Glutamatergic neuron (in vitro differentiated cells): Measurements from ENCODE around the gene ADCY4. TPM values are rescaled to one million over a fixed set of nuclear protein-coding genes. Genes with fewer than 3 reads are reported as not detected.

ENCODE experiments used
- DNase-seq: peaks from one replicate; pipeline ENCODE4 v3.0.0; 2022
- H3K27ac Mint-ChIP-seq: one replicate; pipeline ENCODE4 v1.8.0; 2020; ENCODE audit warnings: mild to moderate bottlenecking, mixed read lengths, inconsistent platforms; ENCODE audit not compliant: unreplicated experiment
- H3K27me3 Mint-ChIP-seq: one replicate; pipeline ENCODE4 v1.8.0; 2020; ENCODE audit warnings: mild to moderate bottlenecking, moderate library complexity, mixed read lengths, inconsistent platforms; ENCODE audit not compliant: unreplicated experiment
- H3K36me3 Mint-ChIP-seq: one replicate; pipeline ENCODE4 v1.8.0; 2020; ENCODE audit warnings: mild to moderate bottlenecking, mixed read lengths, inconsistent platforms; ENCODE audit not compliant: unreplicated experiment
- H3K4me1 Mint-ChIP-seq: one replicate; pipeline ENCODE4 v1.8.0; 2020; ENCODE audit warnings: mild to moderate bottlenecking, low read depth, mixed read lengths, inconsistent platforms; ENCODE audit not compliant: unreplicated experiment
- H3K4me3 Mint-ChIP-seq: one replicate; pipeline ENCODE4 v1.8.0; 2020; ENCODE audit warnings: mild to moderate bottlenecking, mixed read lengths, inconsistent platforms; ENCODE audit not compliant: unreplicated experiment
- H3K9me3 Mint-ChIP-seq: one replicate; pipeline ENCODE4 v1.8.0; 2020; ENCODE audit warnings: mild to moderate bottlenecking, moderate library complexity, mixed read lengths, inconsistent platforms; ENCODE audit not compliant: unreplicated experiment
- CTCF ChIP-seq: fragments of 200-600 bp; sonication (generic); IDR thresholded peaks from one replicate; pipeline ENCODE4 v1.5.0; 2021; ENCODE audit not compliant: partially characterized antibody, unreplicated experiment
- total RNA-seq: library from RNA; stranded (reverse); fragmentation: NEBNext Ultra II Directional; extraction: Animal tissue kit (Norgen Biotek cat#: 25700); gene quantifications from one replicate; pipeline ENCODE4 v1.2.1, GENCODE V29; 2021; ENCODE audit not compliant: unreplicated experiment

Gene ADCY4
- total RNA-seq, 1 donor from 2014 or later = not detected

GRCh38 chr14:24353559-24354481, 18.9 kb upstream of the ADCY4 start:
- no peaks in the 10 kb centered on the region for H3K36me3 Mint-ChIP-seq
- H3K27ac Mint-ChIP-seq = no peak overlapping the region
- H3K27me3 Mint-ChIP-seq = peaks cover 3% of the 10 kb centered on the region
- DNase-seq = no peak
- no peak overlapping the region for H3K4me3 Mint-ChIP-seq
- H3K9me3 Mint-ChIP-seq = no peaks in the 10 kb centered on the region
- no peaks in the 10 kb centered on the region for H3K4me1 Mint-ChIP-seq
- no peak for TF ChIP-seq CTCF

- no peak overlapping the region for H3K4me3 Mint-ChIP-seq
- peaks cover 3% of the 10 kb centered on the region for H3K27me3 Mint-ChIP-seq
- H3K4me1 Mint-ChIP-seq = no peaks in the 10 kb centered on the region
- DNase-seq = no peak
- no peaks in the 10 kb centered on the region for H3K36me3 Mint-ChIP-seq
- no peak overlapping the region for H3K27ac Mint-ChIP-seq
- H3K9me3 Mint-ChIP-seq = no peaks in the 10 kb centered on the region
- no peak for TF ChIP-seq CTCF
Measured at GRCh38 chr14:24351517-24351916, 16.6 kb upstream of the ADCY4 start.

- Mint-ChIP-seq H3K27ac (no peak overlapping the region), H3K4me3 (no peak overlapping the region), H3K27me3 (peaks cover 3% of the 10 kb centered on the region), H3K9me3 (no peaks in the 10 kb centered on the region), H3K36me3 (no peaks in the 10 kb centered on the region), H3K4me1 (no peaks in the 10 kb centered on the region)
- no peak for DNase-seq
- no peak for TF ChIP-seq CTCF
Measured at GRCh38 chr14:24349742-24350141, 14.9 kb upstream of the ADCY4 start.

- peaks cover 1% of the 10 kb centered on the region for H3K27me3 Mint-ChIP-seq
- H3K27ac Mint-ChIP-seq = no peak overlapping the region
- no peak overlapping the region for H3K4me3 Mint-ChIP-seq
- H3K4me1 Mint-ChIP-seq = no peaks in the 10 kb centered on the region
- H3K36me3 Mint-ChIP-seq = no peaks in the 10 kb centered on the region
- no peak for TF ChIP-seq CTCF
- DNase-seq = no peak
- H3K9me3 Mint-ChIP-seq = no peaks in the 10 kb centered on the region
Measured at GRCh38 chr14:24348186-24348585, 13.3 kb upstream of the ADCY4 start.

GRCh38 chr14:24347134-24347533, 12.3 kb upstream of the ADCY4 start:
- no peak overlapping the region for H3K27ac Mint-ChIP-seq
- TF ChIP-seq CTCF = no peak
- H3K36me3 Mint-ChIP-seq = no peaks in the 10 kb centered on the region
- no peak overlapping the region for H3K4me3 Mint-ChIP-seq
- H3K4me1 Mint-ChIP-seq = no peaks in the 10 kb centered on the region
- DNase-seq = no peak
- H3K9me3 Mint-ChIP-seq = no peaks in the 10 kb centered on the region
- peaks cover 3% of the 10 kb centered on the region for H3K27me3 Mint-ChIP-seq
